ENCODE measurements around the gene LRIG3.

Gene LRIG3

DNA sequence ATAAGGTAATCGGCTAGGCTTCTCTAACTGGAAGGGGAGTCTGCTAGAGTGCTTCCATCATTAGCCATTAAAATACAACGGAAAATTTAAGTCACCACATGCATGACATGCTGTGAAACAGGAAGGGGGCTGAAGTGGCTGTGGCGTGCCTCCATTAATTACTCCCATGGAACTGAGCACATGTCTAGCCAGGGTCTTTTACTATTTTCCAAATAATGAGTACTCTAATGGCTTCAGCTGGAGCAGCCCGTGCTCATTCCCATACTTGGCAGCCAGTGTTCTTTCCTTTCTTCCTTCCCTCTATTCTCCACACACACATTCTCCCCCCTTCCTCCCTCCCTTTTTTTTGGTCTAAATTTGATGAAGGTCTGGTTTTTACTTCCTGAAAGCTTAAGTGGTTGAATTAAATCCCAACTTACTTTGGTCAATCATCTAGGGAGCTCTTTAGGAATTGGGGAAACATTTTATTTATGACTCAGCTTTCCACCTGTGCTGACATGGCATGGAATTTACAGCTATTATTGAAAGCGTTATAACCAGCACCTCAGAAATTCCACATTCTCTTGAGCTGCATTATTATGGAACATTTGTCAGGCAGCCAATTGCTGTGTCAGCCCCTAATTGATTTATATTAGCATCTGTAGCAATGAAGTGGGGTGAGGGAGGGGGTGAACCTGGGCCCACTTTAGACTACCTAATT, 72.3 kb downstream of the LRIG3 start:
- TF ChIP-seq, protein P1, sequence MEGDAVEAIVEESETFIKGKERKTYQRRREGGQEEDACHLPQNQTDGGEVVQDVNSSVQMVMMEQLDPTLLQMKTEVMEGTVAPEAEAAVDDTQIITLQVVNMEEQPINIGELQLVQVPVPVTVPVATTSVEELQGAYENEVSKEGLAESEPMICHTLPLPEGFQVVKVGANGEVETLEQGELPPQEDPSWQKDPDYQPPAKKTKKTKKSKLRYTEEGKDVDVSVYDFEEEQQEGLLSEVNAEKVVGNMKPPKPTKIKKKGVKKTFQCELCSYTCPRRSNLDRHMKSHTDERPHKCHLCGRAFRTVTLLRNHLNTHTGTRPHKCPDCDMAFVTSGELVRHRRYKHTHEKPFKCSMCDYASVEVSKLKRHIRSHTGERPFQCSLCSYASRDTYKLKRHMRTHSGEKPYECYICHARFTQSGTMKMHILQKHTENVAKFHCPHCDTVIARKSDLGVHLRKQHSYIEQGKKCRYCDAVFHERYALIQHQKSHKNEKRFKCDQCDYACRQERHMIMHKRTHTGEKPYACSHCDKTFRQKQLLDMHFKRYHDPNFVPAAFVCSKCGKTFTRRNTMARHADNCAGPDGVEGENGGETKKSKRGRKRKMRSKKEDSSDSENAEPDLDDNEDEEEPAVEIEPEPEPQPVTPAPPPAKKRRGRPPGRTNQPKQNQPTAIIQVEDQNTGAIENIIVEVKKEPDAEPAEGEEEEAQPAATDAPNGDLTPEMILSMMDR (IDR thresholded peaks at IDR 0.05; ENCODE audit: low read depth, low read length): no peak
- no peak overlapping the region for H3K4me3 ChIP-seq (replicated peaks in 1 of 2; ENCODE audit: low read depth in 2 of 2, low read length in 2 of 2)
- DNase-seq (ENCODE audit: low read depth in 2 of 2): no peak

DNA sequence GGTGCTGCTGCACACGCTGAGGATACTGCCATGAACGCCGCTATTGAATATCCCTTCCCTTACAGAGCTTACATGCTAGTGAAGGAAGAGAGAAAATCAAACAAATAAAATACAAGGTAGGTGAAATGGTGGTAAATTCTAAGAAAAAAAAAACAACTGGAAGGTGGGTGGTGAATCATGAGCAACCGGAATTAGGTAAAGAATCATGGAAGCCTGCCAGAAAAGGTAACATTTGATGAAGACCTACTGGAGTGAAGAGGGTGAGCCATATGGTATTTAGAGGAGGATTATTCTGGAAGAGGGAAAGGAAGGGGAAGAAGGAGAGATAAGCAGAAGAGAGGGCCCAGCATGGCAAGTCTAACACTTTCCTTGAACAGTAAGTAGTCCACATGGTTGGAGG, 76.1 kb downstream of the LRIG3 start:
- no peak overlapping the region for H3K4me3 ChIP-seq (replicated peaks in 1 of 2; ENCODE audit: low read depth in 2 of 2, low read length in 2 of 2)
- TF ChIP-seq, protein P1 (IDR thresholded peaks at IDR 0.05; ENCODE audit: low read depth, low read length): no peak
- no peak for DNase-seq (ENCODE audit: low read depth in 2 of 2)

DNA sequence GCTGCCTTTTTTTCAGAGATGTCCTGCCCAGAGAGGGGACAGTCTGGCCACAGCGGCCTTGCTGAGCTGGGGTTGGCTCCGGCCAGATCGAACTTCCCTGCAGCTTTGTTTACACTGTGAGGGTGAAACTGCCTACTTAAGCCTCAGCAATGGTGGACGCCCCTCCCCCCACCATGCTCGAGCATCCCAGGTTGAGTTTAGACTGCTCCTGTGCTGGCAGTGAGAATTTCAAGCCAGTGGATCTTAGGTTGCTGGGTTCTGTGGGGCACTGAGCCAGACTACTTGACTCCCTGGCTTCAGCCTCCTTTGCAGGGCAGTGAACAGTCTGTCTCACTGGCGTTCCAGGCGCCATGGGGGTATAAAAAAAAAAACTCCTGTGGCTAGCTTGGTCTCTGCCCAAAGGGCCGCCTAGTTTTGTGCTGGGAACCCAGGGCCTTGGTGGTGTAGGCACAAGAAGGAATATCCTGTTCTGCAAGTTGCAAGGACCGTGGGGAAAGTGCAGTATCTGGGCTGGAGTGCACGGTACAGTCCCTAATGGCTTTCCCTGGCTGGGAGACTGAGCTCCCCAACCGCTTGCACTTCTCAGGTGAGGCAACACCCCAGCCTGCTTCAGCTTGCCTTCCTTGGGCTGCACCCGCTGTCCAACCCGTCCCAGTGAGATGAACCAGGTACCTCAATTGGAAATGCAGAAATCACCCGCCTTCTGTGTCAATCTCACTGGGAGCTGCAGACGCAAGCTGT, 79.1 kb downstream of the LRIG3 start:
- no peak for DNase-seq (ENCODE audit: low read depth in 2 of 2)
- no peak overlapping the region for H3K4me3 ChIP-seq (replicated peaks in 1 of 2; ENCODE audit: low read depth in 2 of 2, low read length in 2 of 2)
- TF ChIP-seq, protein P1 (IDR thresholded peaks at IDR 0.05; ENCODE audit: low read depth, low read length): no peak

DNA sequence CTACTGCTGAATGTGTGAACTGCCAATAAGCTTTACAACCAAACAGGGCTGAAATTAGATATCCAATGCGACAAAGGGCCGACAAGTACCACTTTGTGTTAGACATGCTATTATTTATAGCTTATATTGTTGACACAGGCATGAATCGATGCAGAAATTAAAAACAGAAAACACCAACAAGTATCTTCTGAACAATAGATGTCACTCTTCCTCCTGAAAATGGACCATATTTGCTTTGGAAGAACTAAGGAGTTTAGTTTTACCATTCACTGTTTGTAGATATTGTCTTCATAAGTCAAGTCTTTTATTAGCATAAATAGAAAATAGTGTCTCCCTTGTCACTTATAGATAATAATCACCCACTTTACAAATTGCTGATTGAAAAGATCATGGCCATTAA, 86.5 kb downstream of the LRIG3 start:
- TF ChIP-seq, protein P1 (IDR thresholded peaks at IDR 0.05; ENCODE audit: low read depth, low read length): no peak
- no peak overlapping the region for H3K4me3 ChIP-seq (replicated peaks in 1 of 2; ENCODE audit: low read depth in 2 of 2, low read length in 2 of 2)
- DNase-seq (ENCODE audit: low read depth in 2 of 2): peak; percentile 9 to 10

DNA sequence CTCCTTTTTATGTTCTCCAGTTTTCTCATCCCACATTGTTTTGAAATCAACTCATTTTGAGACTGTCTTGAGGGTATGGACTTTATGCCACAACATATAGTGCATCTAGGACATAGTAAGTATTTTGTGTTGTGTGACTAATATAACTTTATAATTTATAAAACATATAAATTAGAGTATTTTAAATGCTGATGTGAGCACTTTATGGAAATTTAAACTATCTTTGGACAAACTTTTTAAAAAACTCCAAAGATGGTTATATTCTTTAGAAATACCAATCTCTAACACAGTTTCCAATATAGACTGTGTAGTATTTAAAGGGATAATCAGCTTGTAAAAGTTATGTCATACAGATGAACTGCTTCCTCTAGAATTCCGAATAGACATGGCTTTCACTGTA, 87.4 kb downstream of the LRIG3 start:
- H3K4me3 ChIP-seq (replicated peaks in 1 of 2; ENCODE audit: low read depth in 2 of 2, low read length in 2 of 2): no peak overlapping the region
- TF ChIP-seq, protein P1 (IDR thresholded peaks at IDR 0.05; ENCODE audit: low read depth, low read length): no peak
- no peak for DNase-seq (ENCODE audit: low read depth in 2 of 2)

All from cardiac fibroblast (primary cell).